LoVo (cell line): Measurements from ENCODE around the gene RPS6KA5.
"Not testable (repeated sequence)": the region's sequence is repeated elsewhere in the genome, so short reads cannot be mapped to it uniquely, and the experiment has no call there.

Experiments used
- DNase-seq: peaks from one replicate; pipeline ENCODE4 v3.0.0-alpha.2; 2016; ENCODE audit warnings: low spot score

RPS6KA5 gene

DNA sequence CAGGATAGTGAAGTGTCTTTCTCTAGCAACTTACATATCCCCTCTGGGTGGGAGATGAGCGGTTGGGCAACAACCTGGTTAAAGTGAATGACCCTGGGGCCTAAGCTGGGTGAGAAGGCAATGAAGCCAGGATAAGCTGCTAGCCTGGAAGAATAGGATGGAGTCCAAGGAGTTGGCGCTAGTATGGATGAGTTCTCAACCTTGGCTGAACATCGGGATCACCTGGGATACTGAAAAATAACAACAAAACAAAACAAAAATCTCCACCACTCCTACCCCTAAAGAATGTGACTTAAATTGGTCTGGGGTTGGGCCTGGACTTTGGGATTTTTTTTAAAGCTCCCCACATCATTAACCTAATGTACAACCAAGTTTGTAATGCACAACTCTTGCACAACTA, 4.8 kb upstream of the RPS6KA5 start:
- no peak for DNase-seq

GRCh38 chr14:91063119-91063518, 2.7 kb upstream of the RPS6KA5 start:
- no peak for DNase-seq

- no peak for DNase-seq
Observed at GRCh38 chr14:91062600-91062999, 2.2 kb upstream of the RPS6KA5 start.

DNA sequence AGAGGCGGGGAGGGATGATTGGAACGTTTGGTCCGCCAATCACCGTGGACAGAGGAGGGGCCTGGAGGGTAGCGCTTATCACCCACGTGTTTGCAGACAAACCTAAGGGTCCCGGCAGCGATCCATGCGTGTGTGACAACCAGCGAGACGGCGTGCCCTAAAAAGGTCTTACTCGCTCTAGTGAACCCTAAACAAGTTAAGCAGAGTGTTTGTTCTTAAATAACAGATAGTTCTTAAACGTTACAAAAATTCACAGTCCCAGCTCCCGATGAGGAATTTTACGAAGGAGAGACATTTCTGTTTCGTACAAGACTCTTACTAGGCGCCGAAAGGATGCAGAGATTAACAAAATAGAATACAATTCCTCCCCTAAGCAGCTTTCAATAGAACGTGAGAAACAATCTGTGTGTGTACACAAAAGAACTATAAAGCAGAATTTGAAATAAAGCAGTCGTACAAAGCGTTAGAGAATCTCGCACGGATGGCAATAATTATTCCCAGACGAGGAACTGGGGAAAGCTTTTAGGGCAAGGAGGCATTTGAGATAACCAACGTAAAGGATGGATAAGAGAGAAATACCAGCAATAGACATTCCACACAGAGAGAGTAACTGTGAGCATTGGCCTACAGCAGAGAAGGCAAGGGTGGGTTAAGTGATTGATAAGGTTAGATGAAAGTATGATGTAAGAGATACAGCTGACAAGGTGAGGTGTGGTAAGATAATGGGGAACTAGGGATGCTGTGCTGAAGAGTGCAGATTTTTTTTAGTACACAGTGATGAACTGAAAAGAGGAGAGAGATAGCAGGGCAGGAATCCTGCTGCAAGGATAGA, 831 bp upstream of the RPS6KA5 start:
- DNase-seq = no peak

GRCh38 chr14:91059576-91060350, 678 bp downstream of the RPS6KA5 start:
- DNase-seq = peak; percentile 54

GRCh38 chr14:91058042-91058581, 2.3 kb downstream of the RPS6KA5 start:
- DNase-seq = no peak

- no peak for DNase-seq
Observed at GRCh38 chr14:91056361-91056760, 4.1 kb downstream of the RPS6KA5 start.

- DNase-seq = no peak
Observed at GRCh38 chr14:91055016-91055415, 5.4 kb downstream of the RPS6KA5 start.

- no peak for DNase-seq
Observed at GRCh38 chr14:91048676-91049075, 11.8 kb downstream of the RPS6KA5 start.

DNA sequence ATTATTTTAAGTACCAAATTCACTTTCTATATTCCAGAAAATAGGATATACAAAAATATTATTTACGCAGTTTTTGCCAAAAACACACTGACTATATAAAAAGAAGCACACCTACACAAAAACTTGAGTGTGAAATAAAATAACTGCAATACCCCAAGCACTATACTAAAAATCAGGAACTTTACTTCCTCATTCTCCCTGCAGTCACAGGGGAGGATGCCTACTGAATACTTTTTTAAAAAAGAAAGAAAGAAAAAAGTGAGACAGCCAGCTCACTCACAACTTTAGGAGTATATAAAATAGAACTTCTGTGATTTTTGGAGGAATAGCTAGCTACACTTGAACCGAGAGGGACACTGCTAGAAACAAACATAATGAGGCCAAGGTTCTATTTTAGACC, 12.2 kb downstream of the RPS6KA5 start:
- no peak for DNase-seq

DNA sequence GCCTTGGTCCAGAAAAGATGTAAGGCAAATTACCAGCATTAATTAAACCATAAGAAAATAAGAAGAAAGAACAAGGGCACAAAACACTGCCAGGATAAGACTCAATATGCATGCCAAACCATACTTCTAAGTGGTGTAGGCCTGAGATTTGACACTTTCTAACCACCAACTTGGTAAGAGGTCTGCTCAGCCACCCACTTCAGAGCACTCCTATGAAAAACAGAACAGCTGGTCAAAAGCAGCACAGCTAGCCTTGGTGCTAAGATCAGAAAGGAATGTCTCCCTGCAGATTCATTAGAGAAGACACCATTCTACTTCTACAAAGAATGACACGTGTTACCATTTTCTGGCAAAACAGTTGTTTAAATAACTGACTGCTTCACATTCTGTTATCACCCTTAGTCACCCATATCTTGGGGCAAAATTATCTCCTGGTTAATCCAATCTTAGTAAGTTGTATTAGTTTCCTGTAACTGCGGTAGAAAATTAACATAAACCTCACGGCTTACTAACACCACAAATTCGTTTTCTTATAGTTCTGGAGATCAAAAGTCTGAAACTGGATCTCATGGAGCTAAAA, 13.2 kb downstream of the RPS6KA5 start:
- DNase-seq = no peak

DNA sequence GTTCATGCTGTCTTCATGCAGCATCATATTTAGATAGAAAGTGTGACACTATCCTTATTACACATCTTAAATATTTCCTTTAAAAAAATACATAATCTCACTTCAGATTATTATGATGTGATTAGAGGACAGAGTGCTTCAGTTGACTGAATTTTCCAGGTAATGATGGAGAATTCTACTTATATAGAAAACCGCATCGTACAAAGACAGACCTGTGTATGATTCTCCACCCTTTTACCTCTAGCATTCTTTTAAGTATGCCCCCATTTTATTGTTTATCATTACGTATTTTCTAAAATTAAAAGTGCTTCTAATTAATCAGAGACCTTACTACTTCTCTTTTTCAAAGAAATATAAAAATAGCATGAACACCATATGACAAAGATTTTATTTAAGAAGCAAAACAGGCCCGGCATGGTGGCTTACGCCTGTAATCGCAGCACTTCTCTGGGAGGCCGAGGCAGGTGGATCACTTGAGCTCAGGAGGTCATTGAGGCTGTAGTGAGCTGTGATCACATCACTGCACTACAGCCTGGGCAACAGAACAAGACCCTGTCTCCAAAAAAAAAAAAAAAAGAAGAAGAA, 13.9 kb downstream of the RPS6KA5 start:
- no peak for DNase-seq

GRCh38 chr14:91041450-91041849, 19.0 kb downstream of the RPS6KA5 start:
- no peak for DNase-seq

- DNase-seq = no peak
Observed at GRCh38 chr14:91040545-91040944, 19.9 kb downstream of the RPS6KA5 start.

DNA sequence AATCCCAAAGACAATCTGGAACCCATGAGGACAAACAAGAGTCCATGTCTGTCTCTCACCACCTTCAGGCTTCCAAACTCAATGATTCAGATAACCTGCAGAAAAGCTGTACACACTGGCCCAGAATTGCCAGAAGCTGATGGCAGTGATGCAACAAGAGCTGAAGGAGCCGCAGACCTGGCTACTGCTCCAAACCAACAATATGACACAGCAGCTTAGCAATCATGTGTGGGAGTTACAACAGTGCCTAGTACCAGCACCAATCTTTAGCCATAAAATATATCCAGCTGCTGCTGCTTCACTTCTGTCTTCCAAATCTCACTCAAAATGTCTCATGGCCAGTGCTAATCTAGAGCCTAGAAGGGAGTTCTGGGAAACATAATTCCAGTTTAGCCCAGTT, 22.0 kb downstream of the RPS6KA5 start:
- no peak for DNase-seq

GRCh38 chr14:91036741-91037469, 23.5 kb downstream of the RPS6KA5 start:
- DNase-seq = no peak

- no peak for DNase-seq
Observed at GRCh38 chr14:91035855-91036254, 24.6 kb downstream of the RPS6KA5 start.

DNA sequence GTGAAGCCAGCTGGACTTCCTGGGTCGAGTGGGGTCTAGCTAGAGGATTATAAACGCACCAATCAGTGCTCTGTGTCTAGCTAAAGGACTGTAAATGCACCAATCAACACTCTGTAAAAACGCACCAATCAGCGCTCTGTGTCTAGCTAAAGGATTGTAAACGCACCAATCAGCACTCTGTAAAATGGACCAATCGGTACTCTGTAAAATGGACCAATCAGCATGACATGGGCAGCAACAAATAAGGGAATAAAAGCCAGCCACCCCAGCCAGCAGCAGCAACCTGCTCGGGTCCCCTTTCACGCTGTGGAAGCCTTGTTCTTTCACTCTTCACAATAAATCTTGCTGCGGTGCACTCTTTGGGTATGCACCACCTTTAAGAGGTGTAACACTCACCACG, 26.1 kb downstream of the RPS6KA5 start:
- DNase-seq = not testable (repeated sequence)

- no peak for DNase-seq
Observed at GRCh38 chr14:91032248-91032647, 28.2 kb downstream of the RPS6KA5 start.

- no peak for DNase-seq
Observed at GRCh38 chr14:91031666-91032065, 28.8 kb downstream of the RPS6KA5 start.

DNA sequence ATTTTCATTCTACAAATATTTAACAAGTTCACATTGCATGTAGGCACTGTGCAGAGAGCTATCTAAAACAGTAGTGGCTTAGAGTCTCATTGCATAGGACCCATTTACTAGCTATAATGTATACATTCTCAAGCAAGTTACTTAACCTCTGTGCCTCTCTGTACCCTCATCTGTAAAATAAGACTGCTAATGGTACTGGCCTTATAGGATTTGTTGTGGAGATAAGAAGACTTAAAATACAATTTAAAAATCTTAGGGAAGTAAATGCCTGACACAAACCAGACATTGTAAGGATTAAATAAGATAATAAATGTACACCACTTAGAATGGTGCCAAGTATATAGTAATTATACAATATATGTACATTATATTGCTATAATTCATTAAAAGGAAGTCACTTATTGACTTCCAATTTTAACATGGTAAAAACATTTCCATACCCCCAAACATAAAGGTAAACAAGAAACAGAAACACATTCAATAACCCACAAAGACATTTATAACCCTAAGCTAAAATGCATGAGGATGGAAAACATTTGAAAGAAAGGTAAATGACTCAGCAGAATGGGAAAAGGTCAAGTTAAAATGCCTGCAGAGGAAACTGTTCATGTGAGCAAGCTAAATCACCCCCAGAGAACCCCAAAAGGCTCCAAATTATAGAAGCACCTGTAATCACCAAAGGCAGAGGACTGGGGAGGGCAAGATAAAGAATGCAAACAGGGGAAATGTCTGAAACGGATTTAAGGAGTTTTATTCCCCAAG, 30.8 kb downstream of the RPS6KA5 start:
- no peak for DNase-seq
